GM12878 (cell line): ENCODE measurements around the gene RAPH1.

Experiments
- BHLHE40 ChIP-seq, 2 experiments: fragments of 450-650 bp in 1 of 2; IDR thresholded peaks; 2 replicates each; pipeline ENCODE4 v1.6.1; 2011 to 2017; ENCODE audit warnings: low read depth in 2 of 2, borderline replicate concordance in 1 of 2, improper control_type of control experiment in 1 of 2, low read length in 1 of 2, mild to moderate bottlenecking in 1 of 2
- EGR1 ChIP-seq, 2 experiments: IDR thresholded peaks; 1 replicate in 1 of 2; 2 replicates in 1 of 2; pipeline ENCODE4 v1.6.1; 2011 to 2012; ENCODE audit warnings: low read depth in 2 of 2, low read length in 2 of 2, borderline replicate concordance in 1 of 2, mild to moderate bottlenecking in 1 of 2, moderate library complexity in 1 of 2
- EP300 ChIP-seq, 2 experiments: fragments of 150-350 bp in 1 of 2; IDR thresholded peaks; 2 replicates each; pipeline ENCODE4 v1.6.1; 2011 to 2012; ENCODE audit warnings: low read depth in 2 of 2, low read length in 2 of 2, borderline replicate concordance in 1 of 2, improper control_type of control experiment in 1 of 2, inconsistent platforms in 1 of 2; ENCODE audit not compliant: control insufficient read depth in 1 of 2
- EZH2 ChIP-seq: IDR thresholded peaks from 2 replicates; pipeline ENCODE4 v1.6.1; 2012; ENCODE audit warnings: low read depth, mild to moderate bottlenecking, control low read depth, inconsistent platforms, low read length, borderline replicate concordance; ENCODE audit not compliant: control insufficient read depth
- GABPA ChIP-seq: IDR thresholded peaks from 2 replicates; pipeline ENCODE4 v1.6.1; 2014; ENCODE audit warnings: antibody characterized with exemption, low read depth, mild to moderate bottlenecking, inconsistent platforms
- HDGF ChIP-seq: fragments of 450-650 bp; IDR thresholded peaks from 2 replicates; pipeline ENCODE4 v1.6.1; 2016; ENCODE audit warnings: antibody characterized with exemption
- POLR2A ChIP-seq: IDR thresholded peaks from 2 replicates; pipeline ENCODE4 v1.6.1; 2011; ENCODE audit warnings: low read depth, mild to moderate bottlenecking, low read length
- SP1 ChIP-seq: IDR thresholded peaks from one replicate; pipeline ENCODE4 v1.6.1; 2011; ENCODE audit warnings: low read depth, low read length
- SRF ChIP-seq, 2 experiments: IDR thresholded peaks; 2 replicates each; pipeline ENCODE4 v1.6.1; 2011; ENCODE audit warnings: low read depth in 2 of 2, low read length in 2 of 2, mild to moderate bottlenecking in 1 of 2, moderate library complexity in 1 of 2
- TF ChIP-seq, protein P1 (sequence below), 3 experiments: IDR thresholded peaks in 2 of 3; conservative IDR thresholded peaks in 1 of 3; 2 replicates each; pipeline ENCODE4 v1.5.1; 2011; ENCODE audit warnings: low read depth in 3 of 3, low read length in 3 of 3, mild to moderate bottlenecking in 3 of 3, control low read depth in 2 of 3, moderate library complexity in 2 of 3, inconsistent platforms in 1 of 3, mixed read lengths in 1 of 3; ENCODE audit not compliant: control insufficient read depth in 2 of 3, insufficient read depth in 1 of 3; ENCODE audit errors: extremely low read depth in 1 of 3
- TF ChIP-seq, protein P2 (sequence below): IDR thresholded peaks from 2 replicates; pipeline ENCODE4 v1.6.1; 2012; ENCODE audit warnings: mild to moderate bottlenecking, low read depth, low read length
- TF ChIP-seq, protein P3 (sequence below): IDR thresholded peaks from 2 replicates; pipeline ENCODE4 v1.6.1; 2012; ENCODE audit warnings: low read depth, low read length, improper control_type of control experiment
- TF ChIP-seq, protein P4 (sequence below): IDR thresholded peaks from 2 replicates; pipeline ENCODE4 v1.6.1; 2012; ENCODE audit warnings: low read depth, low read length, improper control_type of control experiment
- TF ChIP-seq, protein P5 (sequence below): fragments of 450-650 bp; conservative IDR thresholded peaks from 2 replicates; pipeline ENCODE4 v1.6.1; 2017; ENCODE audit warnings: mild to moderate bottlenecking, moderate library complexity

DNA sequence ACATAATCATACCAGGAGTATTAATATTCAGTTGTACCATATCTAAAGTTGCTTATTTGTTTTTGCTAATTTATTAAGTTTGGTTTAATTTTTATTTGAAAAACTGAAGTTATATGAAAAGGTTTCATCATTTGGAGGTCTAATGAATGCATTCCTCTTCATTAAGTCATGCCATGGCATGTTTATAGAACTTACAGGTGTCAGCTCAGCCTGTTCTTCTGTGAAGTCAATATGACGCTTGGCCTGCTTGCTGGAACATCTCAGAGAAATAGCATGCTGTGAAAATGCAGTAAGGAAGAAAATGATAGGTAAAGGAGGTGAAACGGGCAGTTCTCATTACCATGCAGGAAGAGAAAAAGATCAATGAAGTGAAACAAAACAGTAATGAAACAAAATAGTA lies 58.2 kb downstream of the RAPH1 start:
- TF ChIP-seq POLR2A (no peak), EGR1 (IDR thresholded peaks at IDR 0.05; ENCODE audit: borderline replicate concordance in 1 of 2, low read depth in 2 of 2, low read length in 2 of 2) (no peak), GABPA (no peak), EZH2 (no peak), SRF (IDR thresholded peaks at IDR 0.05; ENCODE audit: low read depth in 2 of 2, low read length in 2 of 2) (no peak), BHLHE40 (IDR thresholded peaks at IDR 0.05; ENCODE audit: borderline replicate concordance in 1 of 2, low read depth in 2 of 2, low read length in 1 of 2) (no peak), SP1 (no peak), HDGF (no peak), EP300 (IDR thresholded peaks at IDR 0.05; ENCODE audit: borderline replicate concordance in 1 of 2, control insufficient read depth in 1 of 2, low read depth in 2 of 2, low read length in 2 of 2) (no peak)
- TF ChIP-seq, protein P1, sequence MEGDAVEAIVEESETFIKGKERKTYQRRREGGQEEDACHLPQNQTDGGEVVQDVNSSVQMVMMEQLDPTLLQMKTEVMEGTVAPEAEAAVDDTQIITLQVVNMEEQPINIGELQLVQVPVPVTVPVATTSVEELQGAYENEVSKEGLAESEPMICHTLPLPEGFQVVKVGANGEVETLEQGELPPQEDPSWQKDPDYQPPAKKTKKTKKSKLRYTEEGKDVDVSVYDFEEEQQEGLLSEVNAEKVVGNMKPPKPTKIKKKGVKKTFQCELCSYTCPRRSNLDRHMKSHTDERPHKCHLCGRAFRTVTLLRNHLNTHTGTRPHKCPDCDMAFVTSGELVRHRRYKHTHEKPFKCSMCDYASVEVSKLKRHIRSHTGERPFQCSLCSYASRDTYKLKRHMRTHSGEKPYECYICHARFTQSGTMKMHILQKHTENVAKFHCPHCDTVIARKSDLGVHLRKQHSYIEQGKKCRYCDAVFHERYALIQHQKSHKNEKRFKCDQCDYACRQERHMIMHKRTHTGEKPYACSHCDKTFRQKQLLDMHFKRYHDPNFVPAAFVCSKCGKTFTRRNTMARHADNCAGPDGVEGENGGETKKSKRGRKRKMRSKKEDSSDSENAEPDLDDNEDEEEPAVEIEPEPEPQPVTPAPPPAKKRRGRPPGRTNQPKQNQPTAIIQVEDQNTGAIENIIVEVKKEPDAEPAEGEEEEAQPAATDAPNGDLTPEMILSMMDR (IDR thresholded peaks at IDR 0.05 in 2 of 3, conservative IDR thresholded peaks at IDR 0.05 in 1 of 3; ENCODE audit: control insufficient read depth in 2 of 3, extremely low read depth in 1 of 3, insufficient read depth in 1 of 3, low read depth in 3 of 3, low read length in 3 of 3), result no peak
- TF ChIP-seq, protein P2, sequence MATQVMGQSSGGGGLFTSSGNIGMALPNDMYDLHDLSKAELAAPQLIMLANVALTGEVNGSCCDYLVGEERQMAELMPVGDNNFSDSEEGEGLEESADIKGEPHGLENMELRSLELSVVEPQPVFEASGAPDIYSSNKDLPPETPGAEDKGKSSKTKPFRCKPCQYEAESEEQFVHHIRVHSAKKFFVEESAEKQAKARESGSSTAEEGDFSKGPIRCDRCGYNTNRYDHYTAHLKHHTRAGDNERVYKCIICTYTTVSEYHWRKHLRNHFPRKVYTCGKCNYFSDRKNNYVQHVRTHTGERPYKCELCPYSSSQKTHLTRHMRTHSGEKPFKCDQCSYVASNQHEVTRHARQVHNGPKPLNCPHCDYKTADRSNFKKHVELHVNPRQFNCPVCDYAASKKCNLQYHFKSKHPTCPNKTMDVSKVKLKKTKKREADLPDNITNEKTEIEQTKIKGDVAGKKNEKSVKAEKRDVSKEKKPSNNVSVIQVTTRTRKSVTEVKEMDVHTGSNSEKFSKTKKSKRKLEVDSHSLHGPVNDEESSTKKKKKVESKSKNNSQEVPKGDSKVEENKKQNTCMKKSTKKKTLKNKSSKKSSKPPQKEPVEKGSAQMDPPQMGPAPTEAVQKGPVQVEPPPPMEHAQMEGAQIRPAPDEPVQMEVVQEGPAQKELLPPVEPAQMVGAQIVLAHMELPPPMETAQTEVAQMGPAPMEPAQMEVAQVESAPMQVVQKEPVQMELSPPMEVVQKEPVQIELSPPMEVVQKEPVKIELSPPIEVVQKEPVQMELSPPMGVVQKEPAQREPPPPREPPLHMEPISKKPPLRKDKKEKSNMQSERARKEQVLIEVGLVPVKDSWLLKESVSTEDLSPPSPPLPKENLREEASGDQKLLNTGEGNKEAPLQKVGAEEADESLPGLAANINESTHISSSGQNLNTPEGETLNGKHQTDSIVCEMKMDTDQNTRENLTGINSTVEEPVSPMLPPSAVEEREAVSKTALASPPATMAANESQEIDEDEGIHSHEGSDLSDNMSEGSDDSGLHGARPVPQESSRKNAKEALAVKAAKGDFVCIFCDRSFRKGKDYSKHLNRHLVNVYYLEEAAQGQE, result no peak
- TF ChIP-seq, protein P3, sequence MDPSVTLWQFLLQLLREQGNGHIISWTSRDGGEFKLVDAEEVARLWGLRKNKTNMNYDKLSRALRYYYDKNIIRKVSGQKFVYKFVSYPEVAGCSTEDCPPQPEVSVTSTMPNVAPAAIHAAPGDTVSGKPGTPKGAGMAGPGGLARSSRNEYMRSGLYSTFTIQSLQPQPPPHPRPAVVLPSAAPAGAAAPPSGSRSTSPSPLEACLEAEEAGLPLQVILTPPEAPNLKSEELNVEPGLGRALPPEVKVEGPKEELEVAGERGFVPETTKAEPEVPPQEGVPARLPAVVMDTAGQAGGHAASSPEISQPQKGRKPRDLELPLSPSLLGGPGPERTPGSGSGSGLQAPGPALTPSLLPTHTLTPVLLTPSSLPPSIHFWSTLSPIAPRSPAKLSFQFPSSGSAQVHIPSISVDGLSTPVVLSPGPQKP, result no peak
- TF ChIP-seq, protein P4, sequence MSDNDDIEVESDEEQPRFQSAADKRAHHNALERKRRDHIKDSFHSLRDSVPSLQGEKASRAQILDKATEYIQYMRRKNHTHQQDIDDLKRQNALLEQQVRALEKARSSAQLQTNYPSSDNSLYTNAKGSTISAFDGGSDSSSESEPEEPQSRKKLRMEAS, result no peak
- TF ChIP-seq, protein P5, sequence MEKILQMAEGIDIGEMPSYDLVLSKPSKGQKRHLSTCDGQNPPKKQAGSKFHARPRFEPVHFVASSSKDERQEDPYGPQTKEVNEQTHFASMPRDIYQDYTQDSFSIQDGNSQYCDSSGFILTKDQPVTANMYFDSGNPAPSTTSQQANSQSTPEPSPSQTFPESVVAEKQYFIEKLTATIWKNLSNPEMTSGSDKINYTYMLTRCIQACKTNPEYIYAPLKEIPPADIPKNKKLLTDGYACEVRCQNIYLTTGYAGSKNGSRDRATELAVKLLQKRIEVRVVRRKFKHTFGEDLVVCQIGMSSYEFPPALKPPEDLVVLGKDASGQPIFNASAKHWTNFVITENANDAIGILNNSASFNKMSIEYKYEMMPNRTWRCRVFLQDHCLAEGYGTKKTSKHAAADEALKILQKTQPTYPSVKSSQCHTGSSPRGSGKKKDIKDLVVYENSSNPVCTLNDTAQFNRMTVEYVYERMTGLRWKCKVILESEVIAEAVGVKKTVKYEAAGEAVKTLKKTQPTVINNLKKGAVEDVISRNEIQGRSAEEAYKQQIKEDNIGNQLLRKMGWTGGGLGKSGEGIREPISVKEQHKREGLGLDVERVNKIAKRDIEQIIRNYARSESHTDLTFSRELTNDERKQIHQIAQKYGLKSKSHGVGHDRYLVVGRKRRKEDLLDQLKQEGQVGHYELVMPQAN, result no peak
